ENCODE data around the gene PARVA.

DNA sequence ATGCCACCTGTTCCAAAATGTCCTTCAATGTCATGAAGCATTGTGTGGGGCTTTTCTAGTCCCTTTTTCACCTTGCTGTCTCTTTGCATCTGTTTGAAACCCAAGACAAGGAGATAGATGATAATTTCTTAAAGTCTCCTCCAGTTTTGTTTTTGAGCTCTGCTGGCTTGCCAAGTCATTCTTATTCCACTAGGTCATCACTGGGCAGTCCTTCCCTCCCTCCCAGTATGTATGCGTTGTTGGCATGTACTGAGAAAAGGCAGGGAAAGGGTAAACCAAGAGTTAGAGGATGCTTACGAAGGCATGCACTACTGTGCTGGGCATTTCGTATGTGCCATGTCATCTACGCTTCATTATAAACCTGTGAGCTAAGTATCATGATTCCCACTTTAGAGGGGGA is 78.6 kb downstream of the PARVA start:
- TF ChIP-seq GATA2 (IDR thresholded peaks at IDR 0.05; ENCODE audit: low read depth, low read length) (no peak), GATA3 (IDR thresholded peaks at IDR 0.05; ENCODE audit: low read depth, low read length) (no peak)
